Activated CD4-positive, alpha-beta T cell treated with anti-CD3 and anti-CD28 coated beads, Interleukin-2, Interleukin-6, amounts not matched to agents 100 ng/mL and 50 ng/mL, durations not matched to agents 16 hours and 8 hours (primary cell): ENCODE data around the gene TRMT112.
A peak's percentile ranks its signal among the peaks of the same experiment; 100 is the strongest.

Source experiments
- DNase-seq: peaks from one replicate; pipeline ENCODE4 v3.0.0-alpha.2; 2020

Gene TRMT112

GRCh38 chr11:64268025-64268892 lies 49.1 kb downstream of the TRMT112 start:
- DNase-seq = peak; percentile 15

GRCh38 chr11:64267207-64267945 lies 50.0 kb downstream of the TRMT112 start:
- no peak for DNase-seq
